Neural cell (in vitro differentiated cells): Measurements from ENCODE around the gene CALCR. TPM values are rescaled to one million over a fixed set of nuclear protein-coding genes. Genes with fewer than 3 reads are reported as not detected.
A peak's percentile ranks its signal among the peaks of the same experiment; 100 is the strongest.

Source experiments
- H2AFZ ChIP-seq: fragments of 200-600, 300-800 bp; sonication (generic), shearing (Covaris generic); 2 replicates; pipeline ENCODE4 v1.6.0; 2014; ENCODE audit warnings: low read depth, mild to moderate bottlenecking, antibody characterized with exemption, low read length, moderate library complexity
- H3F3A ChIP-seq: fragments of 200-600 bp; shearing (Covaris generic); 2 replicates; pipeline ENCODE4 v1.6.1; 2016; ENCODE audit warnings: mild to moderate bottlenecking, moderate library complexity, mixed read lengths, antibody characterized with exemption, low read length; ENCODE audit not compliant: insufficient read depth, poor library complexity, severe bottlenecking
- H3K27ac ChIP-seq: fragments of 200-600, 300-800 bp; sonication (generic), shearing (Covaris generic); 2 replicates; pipeline ENCODE4 v1.5.1; 2014; ENCODE audit warnings: mild to moderate bottlenecking, low read length, moderate library complexity
- H3K27me3 ChIP-seq: fragments of 300-800, 200-600 bp; sonication (generic), shearing (Covaris generic); 2 replicates; pipeline ENCODE4 v1.6.0; 2014; ENCODE audit warnings: mild to moderate bottlenecking, low read depth, low read length, moderate library complexity; ENCODE audit not compliant: insufficient read depth
- H3K36me3 ChIP-seq: fragments of 300-800, 200-600 bp; sonication (generic), shearing (Covaris generic); 2 replicates; pipeline ENCODE4 v1.5.1; 2014; ENCODE audit warnings: mild to moderate bottlenecking, antibody characterized with exemption, low read length, moderate library complexity; ENCODE audit not compliant: insufficient read depth
- H3K4me2 ChIP-seq: fragments of 300-800, 200-600 bp; sonication (generic), shearing (Covaris generic); 2 replicates; pipeline ENCODE4 v1.6.0; 2014; ENCODE audit warnings: mild to moderate bottlenecking, low read length
- H3K4me3 ChIP-seq: fragments of 300-800, 200-600 bp; sonication (generic), shearing (Covaris generic); 2 replicates; pipeline ENCODE4 v1.5.1; 2014; ENCODE audit warnings: mild to moderate bottlenecking, low read length, moderate library complexity
- H3K79me2 ChIP-seq: fragments of 200-600 bp; shearing (Covaris generic); replicated peaks from 2 replicates; pipeline ENCODE4 v1.6.0; 2014; ENCODE audit warnings: mild to moderate bottlenecking, low read length, moderate library complexity; ENCODE audit not compliant: insufficient read depth
- H3K9ac ChIP-seq: fragments of 300-800, 200-600 bp; sonication (generic), shearing (Covaris generic); 2 replicates; pipeline ENCODE4 v1.6.1; 2016; ENCODE audit warnings: mild to moderate bottlenecking, low read length, mixed read lengths
- H3K9me2 ChIP-seq: fragments of 200-600 bp; shearing (Covaris generic); 2 replicates; pipeline ENCODE4 v1.6.1; 2016; ENCODE audit warnings: mild to moderate bottlenecking, low read length, mixed read lengths; ENCODE audit not compliant: insufficient read depth
- H3K9me3 ChIP-seq: fragments of 200-600, 300-800 bp; sonication (generic), shearing (Covaris generic); 2 replicates; pipeline ENCODE4 v1.6.1; 2016; ENCODE audit warnings: mild to moderate bottlenecking, mixed run types, low read length, moderate library complexity, mixed read lengths
- H4K20me1 ChIP-seq: fragments of 200-600 bp; shearing (Covaris generic); 2 replicates; pipeline ENCODE4 v1.6.1; 2016; ENCODE audit warnings: mild to moderate bottlenecking, mixed run types; ENCODE audit not compliant: insufficient read depth
- CTCF ChIP-seq: fragments of 450-650 bp; IDR thresholded peaks from 2 replicates; pipeline ENCODE4 v1.5.1; 2014; ENCODE audit warnings: antibody characterized with exemption, mild to moderate bottlenecking, moderate library complexity; ENCODE audit not compliant: poor library complexity, severe bottlenecking
- EP300 ChIP-seq: fragments of 450-650 bp; conservative IDR thresholded peaks from 2 replicates; pipeline ENCODE4 v1.6.1; 2014; ENCODE audit warnings: antibody characterized with exemption, mild to moderate bottlenecking, moderate library complexity; ENCODE audit not compliant: poor library complexity, severe bottlenecking
- EZH2 ChIP-seq: fragments of 200-600, 300-800 bp; shearing (Covaris generic), sonication (generic); IDR thresholded peaks from 2 replicates; pipeline ENCODE4 v1.6.1; 2014; ENCODE audit warnings: antibody characterized with exemption, low read length, borderline replicate concordance, mild to moderate bottlenecking; ENCODE audit not compliant: insufficient read depth, poor library complexity, severe bottlenecking
- MXI1 ChIP-seq: fragments of 450-650 bp; conservative IDR thresholded peaks from 2 replicates; pipeline ENCODE4 v1.6.1; 2014; ENCODE audit warnings: antibody characterized with exemption, mild to moderate bottlenecking; ENCODE audit not compliant: poor library complexity, severe bottlenecking
- POLR2AphosphoS5 ChIP-seq: IDR thresholded peaks from 2 replicates; pipeline ENCODE4 v1.6.1; 2012
- RAD21 ChIP-seq: fragments of 450-650 bp; conservative IDR thresholded peaks from 2 replicates; pipeline ENCODE4 v1.6.1; 2014; ENCODE audit warnings: antibody characterized with exemption, mild to moderate bottlenecking, moderate library complexity
- REST ChIP-seq: IDR thresholded peaks from 2 replicates; pipeline ENCODE4 v1.6.1; 2012; ENCODE audit warnings: borderline replicate concordance
- SMC3 ChIP-seq: fragments of 450-650 bp; conservative IDR thresholded peaks from 2 replicates; pipeline ENCODE4 v1.6.1; 2014; ENCODE audit warnings: antibody characterized with exemption, mild to moderate bottlenecking, moderate library complexity; ENCODE audit not compliant: poor library complexity
- TAF1 ChIP-seq: IDR thresholded peaks from 2 replicates; pipeline ENCODE4 v1.6.1; 2012; ENCODE audit warnings: low read depth
- polyA minus RNA-seq: library from RNA; depleted of rRNA, polyadenylated mRNA; stranded (reverse); fragments of >200 nt; gene quantifications from 2 replicates; pipeline ENCODE4 v1.2.3, GENCODE V29; 2014
- polyA plus RNA-seq: library from polyadenylated mRNA; depleted of rRNA; stranded (reverse); fragments of >200 nt; gene quantifications from 2 replicates; pipeline ENCODE4 v1.2.3, GENCODE V29; 2014

CALCR gene
- polyA plus RNA-seq: 3.6 TPM in 2 replicates
- polyA minus RNA-seq: 5.1 and 6.6 TPM in 2 replicates

- Histone ChIP-seq H3K9me2 (no peaks in the 10 kb centered on the region), H4K20me1 (no peaks in the 10 kb centered on the region), H3K9me3 (no peaks in the 10 kb centered on the region), H3F3A (no peaks in the 10 kb centered on the region), H3K9ac (peak within 1 kb of the TSS; percentile 18), H3K79me2 (no peaks in the 10 kb centered on the region), H3K4me2 (peak within 1 kb of the TSS; percentile 90), H2AFZ (no peak within 1 kb of the TSS), H3K36me3 (no peaks in the 10 kb centered on the region), H3K27me3 (peaks cover 60% of the 10 kb centered on the region), H3K27ac (no peak within 1 kb of the TSS), H3K4me3 (peak within 1 kb of the TSS; percentile 72)
- TF ChIP-seq SMC3 (no peak), CTCF (no peak), MXI1 (no peak), EP300 (no peak), POLR2AphosphoS5 (no peak), REST (no peak), RAD21 (no peak), TAF1 (no peak), EZH2 (no peak)
These were observed at the start of gene CALCR for GRCh38 chr7:93574646-93575554. Gene CALCR, minus strand, starts transcription at chr7:93574724. Its CDS starts 87,743 bp downstream, at chr7:93486981.

- Histone ChIP-seq H3K4me3 (no peak overlapping the region), H3K9ac (no peak overlapping the region), H3F3A (no peaks in the 10 kb centered on the region), H2AFZ (no peak overlapping the region), H3K36me3 (no peaks in the 10 kb centered on the region), H3K27ac (no peak overlapping the region), H3K4me2 (no peak overlapping the region), H3K9me2 (no peaks in the 10 kb centered on the region), H3K27me3 (no peaks in the 10 kb centered on the region), H3K9me3 (no peaks in the 10 kb centered on the region), H3K79me2 (no peaks in the 10 kb centered on the region), H4K20me1 (no peaks in the 10 kb centered on the region)
- TF ChIP-seq RAD21 (no peak), MXI1 (no peak)
These were observed 49.3 kb upstream of the CALCR start for GRCh38 chr7:93623816-93624215.
